Liver (tissue), 9 donors: Measurements from ENCODE around the gene MCM10. TPM values are rescaled to one million over a fixed set of nuclear protein-coding genes. Genes with fewer than 3 reads are reported as not detected.

Experiments used
- DNase-seq: peaks from one replicate; pipeline ENCODE4 v3.0.0-alpha.2; 2017; ENCODE audit warnings: low spot score
- H3K27ac ChIP-seq, 2 donors: one replicate each; pipeline ENCODE4 v1.7.0; 2013; ENCODE audit warnings: inconsistent platforms in 2 of 2, low read length in 2 of 2, control low read depth in 1 of 2, low read depth in 1 of 2, mild to moderate bottlenecking in 1 of 2
- H3K27me3 ChIP-seq, 4 donors: one replicate each; pipeline versions ENCODE4 v1.6.1 to v1.7.0; 2013; ENCODE audit warnings: low read length in 3 of 4, inconsistent platforms in 1 of 4, mild to moderate bottlenecking in 1 of 4, moderate library complexity in 1 of 4; ENCODE audit not compliant: control insufficient read depth in 4 of 4, insufficient read depth in 4 of 4
- H3K36me3 ChIP-seq, 4 donors: one replicate each; pipeline versions ENCODE4 v1.6.1 to v1.7.0; 2013; ENCODE audit warnings: low read length in 3 of 4, mild to moderate bottlenecking in 3 of 4, low read depth in 1 of 4, moderate library complexity in 1 of 4; ENCODE audit not compliant: control insufficient read depth in 4 of 4, insufficient read depth in 3 of 4
- H3K4me1 ChIP-seq, 4 donors: one replicate each; pipeline versions ENCODE4 v1.6.1 to v1.7.0; 2013; ENCODE audit warnings: low read length in 3 of 4, mild to moderate bottlenecking in 3 of 4, moderate library complexity in 1 of 4; ENCODE audit not compliant: control insufficient read depth in 4 of 4, insufficient read depth in 4 of 4
- H3K4me3 ChIP-seq, 3 donors: one replicate each; pipeline versions ENCODE4 v1.6.1 to v1.7.0; 2013; ENCODE audit warnings: low read length in 3 of 3, control low read depth in 1 of 3, low read depth in 1 of 3, mild to moderate bottlenecking in 1 of 3
- H3K9ac ChIP-seq, 2 donors: one replicate each; pipeline ENCODE4 v1.7.0; 2013; ENCODE audit warnings: low read length in 2 of 2, mild to moderate bottlenecking in 2 of 2, moderate library complexity in 2 of 2, control low read depth in 1 of 2, low read depth in 1 of 2
- H3K9me3 ChIP-seq, 4 donors: one replicate each; pipeline versions ENCODE4 v1.6.1 to v1.7.0; 2013; ENCODE audit warnings: low read length in 3 of 4; ENCODE audit not compliant: control insufficient read depth in 4 of 4
- EGR1 ChIP-seq, 2 donors: IDR thresholded peaks; 2 replicates each; pipeline ENCODE4 v1.6.1; 2016 to 2018; ENCODE audit warnings: antibody characterized with exemption in 2 of 2, low read depth in 2 of 2
- FOXA2 ChIP-seq: IDR thresholded peaks from 2 replicates; pipeline ENCODE4 v1.6.1; 2016; ENCODE audit warnings: antibody characterized with exemption
- GABPA ChIP-seq, 2 donors: IDR thresholded peaks in 1 of 2; conservative IDR thresholded peaks in 1 of 2; 2 replicates each; pipeline ENCODE4 v1.6.1; 2016; ENCODE audit warnings: antibody characterized with exemption in 2 of 2, mild to moderate bottlenecking in 1 of 2, moderate library complexity in 1 of 2
- HNF4A ChIP-seq, 2 donors: conservative IDR thresholded peaks; 2 replicates each; pipeline ENCODE4 v1.6.1; 2016; ENCODE audit warnings: antibody characterized with exemption in 2 of 2, mild to moderate bottlenecking in 2 of 2
- HNF4G ChIP-seq: IDR thresholded peaks from 2 replicates; pipeline ENCODE4 v1.6.1; 2016; ENCODE audit warnings: antibody characterized with exemption
- JUND ChIP-seq, 2 donors: IDR thresholded peaks; 2 replicates each; pipeline ENCODE4 v1.6.1; 2016; ENCODE audit warnings: antibody characterized with exemption in 2 of 2
- YY1 ChIP-seq: IDR thresholded peaks from 2 replicates; pipeline ENCODE4 v1.6.1; 2016; ENCODE audit warnings: antibody characterized with exemption, mild to moderate bottlenecking
- WGBS: extraction: QIAGEN DNeasy Blood & Tissue Kit; methylation state at CpG from one replicate; pipeline ENCODE4 v1.1.7; 2013; 5-methylcytosine and 5-hydroxymethylcytosine counted together
- polyA plus RNA-seq, 2 donors: library from polyadenylated mRNA; stranded (reverse) in 1 of 2; unstranded in 1 of 2; fragments of 200-250 nt in 1 of 2; fragments of >200 nt in 1 of 2; fragmentation: Nextera tagmentation in 1 of 2; extraction: Ambion mirVana in 1 of 2; gene quantifications; one replicate each; pipeline versions ENCODE4 v1.2.1 to v1.2.3, GENCODE V29; 2013 to 2015
- total RNA-seq, 2 donors: library from RNA; depleted of rRNA; stranded (reverse); fragments of >200 nt; gene quantifications; one replicate each; pipeline ENCODE4 v1.2.3, GENCODE V29; 2014
- TF ChIP-seq, protein P1 (sequence below): IDR thresholded peaks from 2 replicates; pipeline ENCODE4 v1.6.1; 2016; ENCODE audit warnings: antibody characterized with exemption
- TF ChIP-seq, protein P2 (sequence below): IDR thresholded peaks from 2 replicates; pipeline ENCODE4 v1.6.1; 2016; ENCODE audit warnings: antibody characterized with exemption, mild to moderate bottlenecking
- TF ChIP-seq, protein P3 (sequence below): IDR thresholded peaks from 2 replicates; pipeline ENCODE4 v1.6.1; 2016; ENCODE audit warnings: antibody characterized with exemption
- TF ChIP-seq, protein P4 (sequence below): fragments of 150-350 bp; IDR thresholded peaks from 2 replicates; pipeline ENCODE4 v1.5.1; 2017; ENCODE audit warnings: improper control_type of control experiment, low read depth, low read length; ENCODE audit not compliant: missing input control
- donor health status: healthy.
- donor health status: healthy.
- donor health status: healthy.
- donor health status: healthy.
- donor health status: healthy.

The MCM10 gene
- total and polyA plus RNA-seq, 4 donors, result under 0.01 to 10.0 (median 0.34) TPM

DNA sequence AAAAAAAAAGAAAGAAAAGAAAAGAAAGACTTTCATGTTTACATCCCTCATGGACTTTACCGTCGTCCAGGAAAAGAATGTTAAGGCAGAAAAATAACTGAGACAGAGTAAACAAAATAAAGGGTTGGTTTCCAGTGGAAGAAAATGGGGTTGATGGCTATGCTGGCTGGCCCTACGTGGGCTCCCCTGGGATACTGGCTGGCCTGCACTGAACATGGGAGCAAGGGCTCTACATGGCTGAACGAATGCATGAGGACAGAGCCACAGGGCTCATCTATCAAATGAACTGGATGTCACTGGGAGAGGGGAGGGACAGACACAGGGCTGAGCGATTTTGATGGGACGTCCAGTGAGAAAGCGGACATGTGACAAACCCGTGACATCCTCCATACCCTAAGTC lies 75.3 kb downstream of the MCM10 start:
- Histone ChIP-seq H3K27ac (no peak overlapping the region), H3K27me3 (no peaks in the 10 kb centered on the region), H3K9ac (no peak overlapping the region), H3K36me3 (no peaks in the 10 kb centered on the region), H3K4me3 (no peak overlapping the region), H3K9me3 (no peaks in the 10 kb centered on the region), H3K4me1 (no peaks in the 10 kb centered on the region)
- no peak for DNase-seq
- TF ChIP-seq HNF4A (conservative IDR thresholded peaks at IDR 0.05) (no peak), EGR1 (IDR thresholded peaks at IDR 0.05; ENCODE audit: low read depth in 2 of 2) (no peak), JUND (IDR thresholded peaks at IDR 0.05) (no peak), HNF4G (no peak), FOXA2 (no peak)
- TF ChIP-seq, protein P1, sequence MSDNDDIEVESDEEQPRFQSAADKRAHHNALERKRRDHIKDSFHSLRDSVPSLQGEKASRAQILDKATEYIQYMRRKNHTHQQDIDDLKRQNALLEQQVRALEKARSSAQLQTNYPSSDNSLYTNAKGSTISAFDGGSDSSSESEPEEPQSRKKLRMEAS, result no peak
- TF ChIP-seq, protein P2, sequence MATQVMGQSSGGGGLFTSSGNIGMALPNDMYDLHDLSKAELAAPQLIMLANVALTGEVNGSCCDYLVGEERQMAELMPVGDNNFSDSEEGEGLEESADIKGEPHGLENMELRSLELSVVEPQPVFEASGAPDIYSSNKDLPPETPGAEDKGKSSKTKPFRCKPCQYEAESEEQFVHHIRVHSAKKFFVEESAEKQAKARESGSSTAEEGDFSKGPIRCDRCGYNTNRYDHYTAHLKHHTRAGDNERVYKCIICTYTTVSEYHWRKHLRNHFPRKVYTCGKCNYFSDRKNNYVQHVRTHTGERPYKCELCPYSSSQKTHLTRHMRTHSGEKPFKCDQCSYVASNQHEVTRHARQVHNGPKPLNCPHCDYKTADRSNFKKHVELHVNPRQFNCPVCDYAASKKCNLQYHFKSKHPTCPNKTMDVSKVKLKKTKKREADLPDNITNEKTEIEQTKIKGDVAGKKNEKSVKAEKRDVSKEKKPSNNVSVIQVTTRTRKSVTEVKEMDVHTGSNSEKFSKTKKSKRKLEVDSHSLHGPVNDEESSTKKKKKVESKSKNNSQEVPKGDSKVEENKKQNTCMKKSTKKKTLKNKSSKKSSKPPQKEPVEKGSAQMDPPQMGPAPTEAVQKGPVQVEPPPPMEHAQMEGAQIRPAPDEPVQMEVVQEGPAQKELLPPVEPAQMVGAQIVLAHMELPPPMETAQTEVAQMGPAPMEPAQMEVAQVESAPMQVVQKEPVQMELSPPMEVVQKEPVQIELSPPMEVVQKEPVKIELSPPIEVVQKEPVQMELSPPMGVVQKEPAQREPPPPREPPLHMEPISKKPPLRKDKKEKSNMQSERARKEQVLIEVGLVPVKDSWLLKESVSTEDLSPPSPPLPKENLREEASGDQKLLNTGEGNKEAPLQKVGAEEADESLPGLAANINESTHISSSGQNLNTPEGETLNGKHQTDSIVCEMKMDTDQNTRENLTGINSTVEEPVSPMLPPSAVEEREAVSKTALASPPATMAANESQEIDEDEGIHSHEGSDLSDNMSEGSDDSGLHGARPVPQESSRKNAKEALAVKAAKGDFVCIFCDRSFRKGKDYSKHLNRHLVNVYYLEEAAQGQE, result no peak
- 91% methylated on average over 8 of the region's 8 CpGs for WGBS

DNA sequence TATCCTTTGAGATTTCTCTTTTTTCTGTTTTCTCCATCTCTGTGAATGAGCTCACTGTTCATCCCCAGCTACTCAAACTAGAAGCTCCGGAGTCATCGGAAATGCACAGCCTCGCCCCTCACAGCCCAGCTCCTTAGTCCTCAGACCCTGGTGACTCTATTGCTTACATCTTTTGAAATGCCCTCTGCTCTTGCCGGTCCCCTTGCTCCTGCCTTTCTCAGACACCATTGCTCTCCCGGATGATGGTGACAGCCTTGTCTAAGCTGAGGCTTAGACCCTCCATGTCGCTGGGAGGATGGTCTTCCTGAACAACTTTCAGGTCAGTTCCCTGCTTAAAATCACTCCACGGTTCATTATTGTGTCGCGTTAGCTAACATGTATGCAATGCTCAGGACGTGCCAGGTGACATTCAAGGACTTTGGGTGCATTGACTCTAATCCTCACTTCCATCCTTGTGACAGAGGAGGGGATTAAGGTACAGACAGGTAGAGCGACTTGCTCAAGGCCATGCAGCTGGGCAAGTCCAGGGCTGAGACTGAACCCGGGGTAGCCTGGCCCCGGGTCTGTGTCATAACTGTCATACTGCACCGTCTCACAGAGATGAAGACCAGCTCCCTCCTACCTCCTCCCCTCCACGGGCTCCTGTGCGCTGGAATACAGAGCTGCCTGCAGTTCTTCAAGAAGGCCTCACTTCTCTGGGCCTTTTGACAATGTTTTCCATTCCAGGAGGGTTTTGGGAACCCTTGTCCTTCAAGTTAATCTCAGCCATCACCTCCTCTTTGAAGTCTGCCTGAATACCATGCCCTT lies 77.1 kb downstream of the MCM10 start:
- no peak overlapping the region for H3K27ac ChIP-seq
- TF ChIP-seq, protein P2, result no peak
- TF ChIP-seq, protein P3, sequence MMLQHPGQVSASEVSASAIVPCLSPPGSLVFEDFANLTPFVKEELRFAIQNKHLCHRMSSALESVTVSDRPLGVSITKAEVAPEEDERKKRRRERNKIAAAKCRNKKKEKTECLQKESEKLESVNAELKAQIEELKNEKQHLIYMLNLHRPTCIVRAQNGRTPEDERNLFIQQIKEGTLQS, result no peak
- TF ChIP-seq, protein P1, result no peak
- TF ChIP-seq YY1 (no peak), GABPA (IDR thresholded peaks at IDR 0.05 in 1 of 2, conservative IDR thresholded peaks at IDR 0.05 in 1 of 2) (no peak), JUND (IDR thresholded peaks at IDR 0.05) (no peak), FOXA2 (no peak)
- TF ChIP-seq, protein P4, sequence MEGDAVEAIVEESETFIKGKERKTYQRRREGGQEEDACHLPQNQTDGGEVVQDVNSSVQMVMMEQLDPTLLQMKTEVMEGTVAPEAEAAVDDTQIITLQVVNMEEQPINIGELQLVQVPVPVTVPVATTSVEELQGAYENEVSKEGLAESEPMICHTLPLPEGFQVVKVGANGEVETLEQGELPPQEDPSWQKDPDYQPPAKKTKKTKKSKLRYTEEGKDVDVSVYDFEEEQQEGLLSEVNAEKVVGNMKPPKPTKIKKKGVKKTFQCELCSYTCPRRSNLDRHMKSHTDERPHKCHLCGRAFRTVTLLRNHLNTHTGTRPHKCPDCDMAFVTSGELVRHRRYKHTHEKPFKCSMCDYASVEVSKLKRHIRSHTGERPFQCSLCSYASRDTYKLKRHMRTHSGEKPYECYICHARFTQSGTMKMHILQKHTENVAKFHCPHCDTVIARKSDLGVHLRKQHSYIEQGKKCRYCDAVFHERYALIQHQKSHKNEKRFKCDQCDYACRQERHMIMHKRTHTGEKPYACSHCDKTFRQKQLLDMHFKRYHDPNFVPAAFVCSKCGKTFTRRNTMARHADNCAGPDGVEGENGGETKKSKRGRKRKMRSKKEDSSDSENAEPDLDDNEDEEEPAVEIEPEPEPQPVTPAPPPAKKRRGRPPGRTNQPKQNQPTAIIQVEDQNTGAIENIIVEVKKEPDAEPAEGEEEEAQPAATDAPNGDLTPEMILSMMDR, result no peak
- no peak overlapping the region for H3K4me3 ChIP-seq
- H3K9ac ChIP-seq, result no peak overlapping the region
- H3K27me3 ChIP-seq, result no peaks in the 10 kb centered on the region
- no peaks in the 10 kb centered on the region for H3K36me3 ChIP-seq
- no peak for DNase-seq
- 90% methylated on average over 16 of the region's 16 CpGs for WGBS
- H3K9me3 ChIP-seq, result no peaks in the 10 kb centered on the region
- H3K4me1 ChIP-seq, result no peaks in the 10 kb centered on the region
